ENCODE data around the gene TBL1XR1. TPM values are rescaled to one million over a fixed set of nuclear protein-coding genes. Genes with fewer than 3 reads are reported as not detected.

Gene TBL1XR1
- total and polyA plus RNA-seq, 2 of the 13 experiments (the other 11 are each of a cell fraction or from before 2014, with no cell fraction given) = 57.7 to 62.5 TPM

DNA sequence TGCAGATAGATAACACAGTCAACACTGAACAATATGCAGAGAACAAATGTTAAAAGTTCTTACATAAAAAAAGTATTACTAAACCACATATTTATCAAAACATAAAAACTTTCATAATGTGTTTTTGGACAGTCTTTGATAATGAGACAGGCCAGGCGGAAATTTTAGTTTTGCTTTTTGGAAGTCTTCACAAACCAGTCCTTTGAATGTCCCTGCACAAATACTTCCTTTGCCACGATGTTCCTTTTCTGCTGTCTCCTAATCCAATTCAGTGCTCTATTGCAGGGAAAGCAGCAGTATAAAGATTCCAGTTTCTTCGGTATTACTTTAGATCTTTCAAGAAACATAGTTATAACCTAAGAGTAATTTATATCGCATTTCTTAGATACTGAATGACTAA, 135.9 kb downstream of the TBL1XR1 start:
- POLR2A ChIA-PET = no interaction called here
- 95% methylated on average over 4 of the region's 4 CpGs for WGBS (ENCODE audit: low lambda C conversion rate)
- Histone ChIP-seq H3K79me2 (ENCODE audit: insufficient read depth, low read length) (peaks cover 41% of the 10 kb centered on the region), H3K4me3 (replicated peaks in 1 of 3; ENCODE audit: insufficient read depth in 1 of 3, low read depth in 2 of 3, low read length in 3 of 3) (no peak overlapping the region), H2AFZ (ENCODE audit: low read length) (no peak overlapping the region), H3K9me3 (ENCODE audit: low read length) (no peaks in the 10 kb centered on the region), H4K20me1 (ENCODE audit: insufficient read depth, low read length) (peaks cover under 1% of the 10 kb centered on the region; the same call in 1 of the 2 replicates), H3K4me2 (ENCODE audit: low read depth, low read length) (no peak overlapping the region), H3K9ac (ENCODE audit: insufficient read depth, low read depth, low read length) (no peak overlapping the region), H3K27ac (ENCODE audit: extremely low read length, insufficient read depth, low read length) (no peak overlapping the region), H3K27me3 (ENCODE audit: control insufficient read depth in 1 of 2, insufficient read depth in 2 of 2, low read length in 2 of 2) (no peaks in the 10 kb centered on the region; a peak in 1 of 5 replicates), H3K36me3 (replicated peaks in 1 of 2; ENCODE audit: control insufficient read depth in 1 of 2, insufficient read depth in 2 of 2, low read length in 2 of 2) (peaks cover 2 to 13% of the 10 kb centered on the region in 2 experiments; a peak in 3 of 5 replicates), H3K4me1 (ENCODE audit: insufficient read depth, low read length) (no peaks in the 10 kb centered on the region)
- DNase-seq (ENCODE audit: low spot score) (no peak), FAIRE-seq (no peak), ATAC-seq (no peak)
- intact Hi-C loops (cut with micrococcal nuclease; ENCODE audit: unreplicated experiment) (no loop called here), in situ Hi-C loops (cut with HindIII; ENCODE audit: extremely low pct_ligation_motif_present, low pct_unique_long_range_greater_than_20kb) (no loop called here)
- TF ChIP-seq, protein P1, sequence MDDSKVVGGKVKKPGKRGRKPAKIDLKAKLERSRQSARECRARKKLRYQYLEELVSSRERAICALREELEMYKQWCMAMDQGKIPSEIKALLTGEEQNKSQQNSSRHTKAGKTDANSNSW (CRISPR knock-in tag; IDR thresholded peaks at IDR 0.05; ENCODE audit: borderline replicate concordance) = no peak
- no peak for TF ChIP-seq ZNF143 (CRISPR knock-in tag; IDR thresholded peaks at IDR 0.05)
- no peak for TF ChIP-seq ZNF34 (CRISPR knock-in tag; IDR thresholded peaks at IDR 0.05; ENCODE audit: borderline replicate concordance)
- TF ChIP-seq, protein P2, sequence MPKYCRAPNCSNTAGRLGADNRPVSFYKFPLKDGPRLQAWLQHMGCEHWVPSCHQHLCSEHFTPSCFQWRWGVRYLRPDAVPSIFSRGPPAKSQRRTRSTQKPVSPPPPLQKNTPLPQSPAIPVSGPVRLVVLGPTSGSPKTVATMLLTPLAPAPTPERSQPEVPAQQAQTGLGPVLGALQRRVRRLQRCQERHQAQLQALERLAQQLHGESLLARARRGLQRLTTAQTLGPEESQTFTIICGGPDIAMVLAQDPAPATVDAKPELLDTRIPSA (CRISPR knock-in tag; IDR thresholded peaks at IDR 0.05; ENCODE audit: borderline replicate concordance) = no peak
- TF ChIP-seq, protein P3, sequence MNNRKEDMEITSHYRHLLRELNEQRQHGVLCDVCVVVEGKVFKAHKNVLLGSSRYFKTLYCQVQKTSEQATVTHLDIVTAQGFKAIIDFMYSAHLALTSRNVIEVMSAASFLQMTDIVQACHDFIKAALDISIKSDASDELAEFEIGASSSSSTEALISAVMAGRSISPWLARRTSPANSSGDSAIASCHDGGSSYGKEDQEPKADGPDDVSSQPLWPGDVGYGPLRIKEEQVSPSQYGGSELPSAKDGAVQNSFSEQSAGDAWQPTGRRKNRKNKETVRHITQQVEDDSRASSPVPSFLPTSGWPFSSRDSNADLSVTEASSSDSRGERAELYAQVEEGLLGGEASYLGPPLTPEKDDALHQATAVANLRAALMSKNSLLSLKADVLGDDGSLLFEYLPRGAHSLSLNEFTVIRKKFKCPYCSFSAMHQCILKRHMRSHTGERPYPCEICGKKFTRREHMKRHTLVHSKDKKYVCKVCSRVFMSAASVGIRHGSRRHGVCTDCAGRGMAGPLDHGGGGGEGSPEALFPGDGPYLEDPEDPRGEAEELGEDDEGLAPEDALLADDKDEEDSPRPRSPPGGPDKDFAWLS (CRISPR knock-in tag; IDR thresholded peaks at IDR 0.05; ENCODE audit: borderline replicate concordance) = no peak
- TF ChIP-seq ZNF317 (CRISPR knock-in tag; IDR thresholded peaks at IDR 0.05) = no peak
- no TSS peak for BruUV-seq (replicated peaks)
- CTCF ChIA-PET (ENCODE audit: low intra/inter-chr PET ratio, low total read pairs) = no interaction called here
